Activated CD8-positive, alpha-beta memory T cell treated with anti-CD3 and anti-CD28 coated beads for 48 hours (primary cell): ENCODE results near the gene TMCC1.
"Not testable (repeated sequence)": the region's sequence is repeated elsewhere in the genome, so short reads cannot be mapped to it uniquely, and the experiment has no call there.

Experiments used
- DNase-seq, 3 experiments: peaks; one replicate each; pipeline ENCODE4 v3.0.0-alpha.2; 2020; ENCODE audit warnings: low read depth in 2 of 3, low spot score in 2 of 3

Gene TMCC1

DNA sequence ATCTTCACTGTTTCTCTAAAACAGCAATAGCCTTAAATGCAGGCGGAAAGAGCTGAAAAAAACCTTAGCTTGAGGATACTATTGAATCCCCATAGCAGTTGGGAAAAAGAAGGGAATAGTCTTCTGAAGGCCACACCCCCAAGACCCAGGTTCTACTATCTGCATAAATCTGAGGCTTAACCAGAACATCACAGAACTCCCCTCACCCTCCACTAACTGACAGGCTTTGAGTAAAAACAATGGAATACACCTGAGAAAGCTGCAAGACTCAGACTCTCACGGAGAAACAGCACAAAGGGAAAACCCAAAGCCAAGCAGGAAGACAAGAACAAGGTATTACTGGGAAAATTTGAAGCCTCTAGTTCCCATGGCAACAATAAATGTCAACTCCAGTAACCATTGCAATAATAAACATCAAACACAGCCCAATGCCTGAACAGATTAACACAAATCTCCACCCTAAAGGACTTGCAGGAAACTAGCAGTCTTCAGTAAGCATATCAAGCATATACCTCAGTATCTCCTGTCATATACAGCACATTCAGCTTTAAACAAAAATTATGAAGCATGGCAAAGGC is 56.4 kb downstream of the TMCC1 start:
- no peak for DNase-seq

DNA sequence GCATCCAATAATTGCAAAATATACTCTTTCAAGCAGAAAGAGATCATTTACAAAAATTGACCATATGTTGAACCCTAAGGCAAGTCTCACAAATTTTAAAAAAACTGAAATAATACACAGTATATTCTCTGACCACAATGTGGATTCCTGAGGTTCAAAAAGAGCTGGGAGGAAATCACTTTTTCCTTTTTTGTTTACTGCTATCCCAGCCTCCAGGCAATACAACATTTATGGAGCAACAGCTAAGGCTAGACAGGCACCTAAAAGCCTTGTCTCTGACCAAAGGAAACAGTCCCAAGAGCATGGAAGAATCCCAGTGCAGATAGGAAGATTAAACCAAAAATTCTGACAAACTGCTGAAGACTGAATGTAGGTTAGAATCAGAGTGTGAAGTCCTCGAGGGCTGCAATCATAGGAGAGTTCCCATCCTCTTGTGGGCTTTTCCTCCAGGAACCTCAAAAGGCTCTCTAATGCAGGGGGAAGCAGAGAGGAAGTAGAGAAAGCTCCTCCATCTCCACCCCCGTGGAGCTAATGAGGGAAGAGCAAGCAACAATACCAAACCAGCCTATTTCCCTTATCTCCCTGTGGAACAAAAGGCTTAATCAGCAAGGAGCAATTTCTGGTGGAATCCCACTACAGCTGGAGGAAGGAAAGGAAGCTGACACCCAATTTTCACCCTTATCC is 57.0 kb downstream of the TMCC1 start:
- DNase-seq, result no peak

DNA sequence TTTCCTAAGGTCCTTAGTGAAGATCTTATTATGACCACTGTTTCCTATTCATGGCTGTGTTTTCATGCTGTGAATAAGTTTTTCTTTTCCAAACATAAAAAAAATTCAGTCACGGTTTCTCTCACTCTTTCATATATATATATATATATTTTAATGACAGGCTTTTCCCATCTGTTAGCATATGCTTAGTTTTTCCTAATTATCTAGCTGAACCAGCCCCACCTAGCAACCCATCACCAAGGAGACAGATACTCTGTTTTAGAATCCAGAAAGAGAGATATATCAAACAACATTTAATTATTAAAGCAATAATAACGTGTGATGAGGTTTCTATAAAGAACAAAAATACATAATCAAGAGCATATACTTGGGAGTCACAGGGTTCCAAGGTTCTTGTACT is 58.3 kb downstream of the TMCC1 start:
- DNase-seq, result no peak

DNA sequence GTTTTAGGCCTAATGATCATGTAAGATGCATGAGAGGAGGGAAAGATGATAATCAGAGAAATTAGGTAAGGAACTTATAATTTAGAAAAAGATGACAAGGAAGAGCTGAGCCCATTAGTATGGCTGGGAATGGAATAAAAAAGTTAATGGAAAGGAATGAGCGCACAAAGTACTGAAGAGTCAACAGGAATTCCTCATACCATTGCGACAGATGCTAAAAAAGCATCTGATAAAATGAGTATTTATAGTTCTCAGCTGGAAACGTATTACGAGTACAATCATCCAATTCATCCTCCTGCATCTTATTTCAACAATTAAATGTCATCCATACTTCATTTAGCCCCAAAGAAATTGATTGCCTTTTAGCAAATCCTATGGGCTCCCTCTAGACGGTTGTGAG is 58.9 kb downstream of the TMCC1 start:
- no peak for DNase-seq

DNA sequence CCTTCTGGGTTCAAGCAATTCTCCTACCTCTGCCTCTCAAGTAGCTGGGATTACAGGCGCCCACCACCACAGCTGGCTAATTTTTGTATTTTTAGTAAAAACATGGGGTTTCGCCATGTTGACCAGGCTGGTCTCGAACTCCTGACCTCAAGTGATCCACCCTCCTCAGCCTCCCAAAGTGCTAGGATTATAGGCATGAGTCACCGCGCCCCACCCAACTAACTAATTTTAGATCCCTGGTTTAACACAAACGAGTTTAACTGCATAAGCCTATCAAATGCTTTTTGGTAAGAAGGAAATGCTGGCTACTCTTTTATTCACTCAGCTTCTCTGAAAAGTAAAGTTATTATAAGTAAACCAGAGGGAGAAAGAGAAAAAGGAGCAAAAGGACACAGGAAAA is 61.6 kb downstream of the TMCC1 start:
- DNase-seq, result not testable (repeated sequence)

DNA sequence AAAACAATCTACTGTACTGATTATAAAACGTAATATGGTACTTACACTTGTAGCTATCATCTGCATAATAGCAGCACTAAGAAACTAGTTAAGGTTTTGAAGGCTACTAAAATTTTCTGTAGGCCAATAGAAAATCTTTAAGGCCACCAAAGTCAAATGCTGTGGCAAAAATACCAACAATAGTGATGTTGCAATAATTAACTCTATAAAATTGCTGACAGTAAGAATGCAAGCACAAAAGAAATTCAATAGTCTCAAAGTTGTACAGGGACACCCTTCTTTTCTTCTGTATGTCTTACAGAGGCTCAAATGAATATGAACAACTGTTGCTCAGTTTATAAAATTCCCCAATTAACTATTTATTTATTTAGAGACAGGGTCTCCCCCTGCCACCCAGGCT is 62.0 kb downstream of the TMCC1 start:
- DNase-seq, result no peak

DNA sequence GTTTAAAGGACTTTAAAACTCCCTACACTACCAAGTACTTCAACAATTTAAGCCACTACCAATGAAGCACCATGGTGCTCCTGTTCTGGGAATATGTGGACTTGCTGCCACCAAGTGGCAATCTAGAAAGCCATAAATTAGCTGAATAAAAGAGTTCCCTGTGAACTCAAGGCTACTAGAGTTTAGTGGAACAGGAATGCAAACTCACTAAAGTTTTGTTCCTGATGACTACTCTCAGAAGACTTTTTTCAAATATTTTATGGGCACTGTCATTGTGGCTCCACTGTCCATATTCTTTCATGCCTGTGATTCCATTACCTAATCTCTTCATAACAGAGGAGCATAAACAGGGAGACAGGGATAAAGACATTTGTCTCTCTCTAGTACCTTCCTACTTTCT is 63.9 kb downstream of the TMCC1 start:
- no peak for DNase-seq

DNA sequence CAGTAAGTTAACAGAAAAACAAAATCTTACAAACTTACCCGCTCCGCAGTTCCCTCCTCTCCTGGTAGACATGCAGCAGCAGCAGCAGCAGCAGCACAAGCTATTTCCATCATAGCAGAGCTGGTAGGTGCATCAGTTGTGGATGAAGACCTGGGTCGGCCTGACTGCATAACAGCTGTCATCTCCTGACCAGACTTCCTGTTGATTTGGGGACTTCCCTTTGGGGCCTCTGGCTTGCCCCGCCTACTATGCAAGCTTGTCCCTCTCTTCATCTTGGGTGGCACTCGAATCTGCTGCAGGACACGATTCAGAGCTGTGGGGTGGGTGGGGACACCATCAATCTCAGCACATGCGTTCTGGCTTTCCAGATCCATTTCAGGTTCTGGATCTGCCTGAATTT is 65.7 kb downstream of the TMCC1 start:
- no peak for DNase-seq

DNA sequence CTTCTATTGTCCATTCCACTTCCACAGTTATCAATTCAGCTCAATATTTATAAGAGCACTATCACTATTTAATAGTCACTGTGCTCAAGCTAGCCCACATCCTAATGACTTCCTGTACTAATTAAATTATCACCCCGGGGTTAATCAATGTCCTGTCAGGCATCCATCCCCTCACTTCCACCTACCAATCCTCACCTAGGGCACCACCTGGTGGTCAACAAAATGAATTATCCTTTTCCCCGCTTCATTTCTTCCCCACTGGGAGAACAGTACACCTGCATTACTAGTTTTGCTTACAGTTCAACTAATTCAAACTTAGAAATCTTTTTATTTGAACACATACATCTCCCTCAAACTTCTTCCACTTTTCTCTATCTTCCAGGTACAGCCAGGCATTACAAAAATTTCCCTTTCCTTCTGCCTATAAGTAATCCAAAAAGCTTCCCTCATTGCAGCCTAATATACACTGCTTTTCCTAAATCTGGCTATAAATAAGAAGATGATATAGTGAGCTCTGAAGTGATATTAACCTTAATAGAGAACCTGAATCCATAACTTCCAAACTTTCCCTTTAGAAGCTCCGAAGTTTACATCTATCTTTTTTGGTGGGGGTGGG is 68.5 kb downstream of the TMCC1 start:
- DNase-seq, result no peak

DNA sequence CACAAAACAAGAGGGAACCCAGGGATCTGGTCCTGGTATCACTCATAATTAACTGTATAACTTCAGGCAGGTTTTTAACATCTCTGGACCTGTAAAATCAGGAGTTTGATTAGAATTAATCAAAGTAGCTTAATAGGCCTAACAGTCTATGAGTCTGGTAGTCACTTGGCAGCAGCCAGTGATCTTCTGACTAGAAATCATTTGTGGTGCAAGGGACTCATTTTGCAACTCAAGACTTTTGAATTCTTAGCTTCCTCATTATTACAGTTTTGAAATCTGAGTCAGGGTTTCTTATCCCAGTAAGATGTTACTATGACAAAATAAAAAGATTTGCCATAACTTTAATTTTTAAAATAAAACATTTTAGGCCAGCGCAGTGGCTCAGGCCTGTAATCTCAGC is 70.8 kb downstream of the TMCC1 start:
- no peak for DNase-seq

DNA sequence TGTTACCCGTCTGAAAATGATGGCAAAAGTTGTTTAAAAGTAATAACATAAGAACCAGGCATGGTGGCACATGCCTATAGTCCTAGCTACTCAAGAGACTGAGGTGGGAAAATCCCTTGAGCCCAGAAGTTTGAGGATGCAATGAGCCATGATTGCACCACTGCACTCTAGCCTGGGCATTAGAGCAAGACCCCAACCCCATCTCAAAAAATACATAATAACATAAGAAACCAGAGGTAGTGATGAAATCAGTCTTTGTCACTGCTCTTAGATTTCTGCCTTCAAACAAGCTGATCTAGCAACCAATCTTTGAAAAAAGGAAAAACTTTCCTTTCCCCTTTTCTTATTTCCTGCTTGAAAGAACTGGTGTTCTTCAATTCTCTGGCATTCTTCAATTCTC is 71.3 kb downstream of the TMCC1 start:
- DNase-seq, result no peak

DNA sequence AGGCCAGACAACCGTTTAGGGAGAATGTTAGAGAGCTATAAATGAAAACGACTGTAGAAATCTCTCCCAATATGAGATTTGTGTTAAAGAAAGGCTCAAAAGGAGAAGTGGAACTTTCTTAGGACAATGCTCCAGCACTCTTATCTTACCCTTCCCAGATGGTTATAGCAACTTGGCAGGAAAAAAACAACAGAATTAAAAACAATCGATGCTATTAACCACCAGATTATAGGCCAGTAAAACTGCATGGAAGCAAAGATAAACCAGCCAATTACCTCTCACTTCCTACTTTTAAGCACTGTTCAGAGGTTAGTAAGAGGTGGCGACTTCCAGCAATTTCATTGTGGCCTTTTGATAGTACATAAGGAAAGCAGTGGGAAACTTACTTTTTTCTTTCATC is 72.9 kb downstream of the TMCC1 start:
- no peak for DNase-seq

DNA sequence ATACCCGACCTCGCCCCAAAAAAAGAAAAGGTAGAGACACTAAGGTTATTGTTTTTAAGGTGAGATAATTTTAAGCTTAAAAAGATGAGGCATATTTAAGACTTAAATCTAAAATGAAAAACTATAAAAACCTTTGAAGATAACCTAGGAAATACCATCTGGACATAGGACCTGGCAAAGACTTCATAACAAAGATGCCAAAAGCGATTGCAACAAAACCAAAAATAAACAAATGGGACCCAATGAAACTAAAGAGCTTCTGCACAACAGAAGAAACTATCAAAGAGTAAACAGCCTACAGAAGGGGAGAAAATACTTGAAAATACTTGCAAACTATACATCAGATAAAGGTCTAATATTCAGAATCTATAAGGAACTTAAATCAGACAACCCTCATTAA is 80.9 kb downstream of the TMCC1 start:
- DNase-seq, result no peak

DNA sequence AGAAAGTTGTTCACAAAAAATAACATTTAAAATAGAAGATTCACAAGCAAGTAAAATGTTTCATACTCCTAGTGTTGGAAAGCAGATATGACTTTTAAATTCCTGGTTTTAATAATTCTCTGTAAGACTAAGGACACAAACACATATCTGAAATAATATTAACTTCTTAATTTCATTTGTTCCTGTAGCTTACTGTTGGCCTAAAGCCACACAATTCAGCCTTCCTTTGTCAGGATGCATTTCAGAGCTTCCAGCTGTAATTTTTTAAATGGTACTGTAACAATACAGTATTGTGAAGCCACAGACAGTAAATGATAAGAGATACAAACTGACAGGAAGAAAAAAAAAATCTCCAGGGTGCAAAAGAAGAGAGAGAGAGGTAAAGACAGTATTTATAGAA is 84.2 kb downstream of the TMCC1 start:
- no peak for DNase-seq

DNA sequence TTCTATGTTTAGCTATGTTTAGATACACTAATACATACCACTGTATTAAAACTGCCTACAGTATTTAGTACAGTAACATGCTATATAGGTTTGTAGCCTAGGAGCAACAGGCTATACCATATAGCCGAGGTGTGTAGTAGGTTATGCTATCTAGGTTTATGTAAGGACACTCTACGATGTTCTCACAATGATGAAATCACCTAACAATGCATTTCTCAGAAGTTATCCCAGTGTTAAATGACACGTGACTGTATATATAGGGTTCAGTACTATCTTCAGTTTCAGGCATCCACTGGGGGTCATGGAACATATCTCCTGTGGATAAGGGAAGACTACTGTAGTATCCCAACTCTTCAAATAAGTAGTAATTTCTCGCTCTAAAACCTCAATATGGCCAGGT is 97.4 kb downstream of the TMCC1 start:
- DNase-seq, result no peak

DNA sequence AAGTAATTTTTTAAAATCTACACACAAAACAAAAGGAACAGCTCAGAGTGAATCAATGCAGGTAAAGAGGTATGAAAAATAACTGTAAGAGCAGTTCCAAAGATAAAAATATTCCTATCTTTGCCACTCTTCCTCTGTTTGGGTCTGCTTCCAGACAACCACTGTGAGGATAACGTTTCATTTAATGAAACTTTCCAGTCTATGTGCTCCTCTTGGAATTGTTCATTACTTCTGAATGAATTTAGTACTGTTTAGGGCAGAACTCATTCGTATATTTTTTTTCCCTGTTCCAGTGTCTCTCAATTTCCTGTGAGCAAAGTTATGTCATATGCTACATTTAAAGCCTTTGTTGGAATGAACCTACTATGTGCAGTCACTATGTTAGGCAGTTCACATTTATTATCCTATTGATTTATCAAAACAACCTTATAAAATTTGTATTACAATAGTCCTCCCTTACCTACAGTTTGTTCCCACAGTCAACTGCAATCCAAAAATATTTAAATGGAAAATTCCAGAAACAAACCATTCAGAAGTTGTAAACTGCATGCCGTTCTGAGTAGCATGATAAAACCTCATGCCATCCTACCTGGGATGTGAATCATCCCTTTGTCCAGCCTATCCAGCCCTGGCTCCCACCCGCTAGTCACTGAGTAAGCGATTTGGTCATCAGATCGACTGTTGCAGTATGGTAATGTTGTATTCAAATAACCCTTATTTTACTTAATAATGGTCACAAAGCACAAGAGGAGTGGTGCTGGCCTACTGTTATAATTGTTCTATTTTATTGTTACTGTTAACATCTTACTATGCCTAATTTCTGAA is 98.1 kb downstream of the TMCC1 start:
- no peak for DNase-seq

DNA sequence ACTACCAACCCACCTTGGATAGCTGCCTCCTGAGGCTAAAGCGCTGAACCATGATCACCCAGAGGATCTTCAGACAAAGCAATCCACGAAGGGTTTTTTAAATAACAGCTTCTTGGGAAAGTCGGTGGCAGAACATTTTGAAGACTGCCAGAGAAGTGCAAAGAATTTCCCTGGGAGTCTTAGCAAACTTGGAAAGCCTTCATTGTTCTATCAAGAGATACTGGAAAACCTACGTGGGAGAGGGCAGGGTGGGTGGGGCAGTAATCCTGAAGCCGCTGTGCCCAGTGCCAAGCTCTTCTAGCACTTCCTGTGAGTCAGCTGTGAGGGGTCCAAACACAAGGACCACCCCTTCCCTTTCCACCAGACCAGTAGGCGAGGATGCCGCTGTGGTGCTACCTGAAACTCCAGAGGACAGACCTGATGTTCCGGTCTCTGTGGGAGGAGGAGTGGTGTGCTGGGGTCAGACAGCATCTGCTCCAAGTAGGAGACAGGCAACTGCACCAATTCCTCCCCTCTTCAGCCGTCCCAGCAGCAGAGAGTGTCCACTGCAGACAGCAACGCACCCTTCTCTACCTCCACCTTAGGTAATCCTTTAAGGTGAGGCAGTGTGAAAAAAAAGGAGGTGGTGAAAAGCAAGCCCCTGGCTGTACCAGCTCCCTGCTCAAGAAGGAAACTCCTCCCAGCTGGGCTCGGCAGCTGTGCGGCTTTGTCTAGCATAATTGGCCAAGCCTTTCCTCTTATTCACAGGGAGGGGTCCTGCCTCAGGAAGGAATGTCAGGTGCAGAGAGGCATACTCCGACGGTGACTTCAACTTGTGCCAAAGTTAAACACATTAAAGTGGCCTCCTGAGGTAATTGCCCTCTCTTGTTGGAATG is 99.0 kb downstream of the TMCC1 start:
- no peak for DNase-seq

DNA sequence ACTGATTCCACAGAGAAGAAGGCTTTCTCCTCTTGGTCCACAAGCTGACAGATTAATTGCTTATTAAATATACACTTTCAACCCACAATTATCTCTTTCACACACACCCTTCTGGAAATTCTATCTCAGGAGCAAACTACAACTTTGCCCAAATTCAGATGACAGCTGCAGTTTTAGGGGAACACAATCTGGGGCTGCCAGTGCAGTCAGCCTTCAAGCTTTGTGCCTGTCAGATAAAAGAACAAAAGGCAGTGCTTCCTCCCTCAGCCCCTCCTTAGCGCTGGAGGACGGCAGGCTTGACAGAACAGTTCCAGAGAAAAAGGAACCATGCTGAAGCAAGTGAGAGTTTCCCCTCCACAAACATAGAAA is 99.6 kb downstream of the TMCC1 start:
- DNase-seq, result no peak

DNA sequence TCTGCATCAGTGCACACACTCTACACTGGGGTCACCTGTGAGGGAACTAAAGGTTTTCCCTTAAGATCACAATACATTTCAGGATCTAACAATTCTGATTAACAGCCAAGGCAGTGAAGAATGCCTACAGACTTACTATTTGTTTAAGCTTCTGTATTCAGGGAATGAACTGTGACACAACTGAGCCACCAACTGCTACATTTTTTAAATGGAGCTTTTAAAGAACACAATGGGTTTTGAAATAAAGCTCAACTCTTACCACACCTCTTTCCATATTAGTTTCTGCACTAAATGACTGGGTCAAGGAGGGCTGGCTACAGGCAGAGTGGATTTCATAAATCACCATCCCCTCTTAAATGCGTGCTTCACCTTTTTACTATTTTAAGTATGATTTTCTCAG is 100.2 kb downstream of the TMCC1 start:
- DNase-seq, result no peak

DNA sequence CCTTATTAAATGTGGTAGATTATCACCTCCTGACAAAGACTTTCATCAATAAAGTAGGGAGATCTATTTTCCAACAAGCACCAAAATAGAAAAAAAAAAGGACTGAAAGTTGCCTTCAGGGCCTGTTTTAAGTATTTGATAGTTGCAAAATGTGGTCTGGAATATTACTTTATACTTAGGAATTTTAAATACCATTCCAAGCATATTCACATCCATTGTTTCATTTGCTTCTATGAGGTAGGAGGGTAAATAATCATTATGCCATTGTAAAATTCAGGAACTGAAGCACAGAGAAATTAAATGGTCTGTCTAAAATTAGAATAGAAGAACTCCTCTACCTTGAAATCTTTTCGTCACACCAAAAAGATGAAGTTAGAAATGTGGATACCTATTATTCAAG is 110.0 kb downstream of the TMCC1 start:
- no peak for DNase-seq

DNA sequence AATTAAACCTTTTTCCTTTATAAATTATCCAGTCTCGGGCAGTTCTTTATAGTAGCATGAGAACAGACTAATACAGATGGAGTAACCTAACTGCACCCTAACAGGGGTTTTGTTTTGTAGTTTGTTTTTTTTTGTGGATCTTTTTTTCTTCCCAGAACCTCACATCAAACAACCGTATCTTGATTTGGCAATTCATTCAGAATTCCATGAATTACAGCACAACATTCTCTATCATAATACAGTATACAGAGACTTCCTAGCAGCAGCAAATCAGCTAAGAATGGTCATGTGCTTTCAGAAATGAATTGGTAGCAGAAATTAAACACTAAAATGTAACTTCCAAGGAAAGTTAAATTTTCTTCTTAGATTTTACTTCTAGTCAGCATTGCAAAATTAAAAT is 114.6 kb downstream of the TMCC1 start:
- no peak for DNase-seq
